G401 (cell line): ENCODE results near the gene PIP5K1B. TPM values are rescaled to one million over a fixed set of nuclear protein-coding genes. Genes with fewer than 3 reads are reported as not detected.

Experiments used
- DNase-seq: peaks from one replicate; pipeline ENCODE4 v3.0.0-alpha.2; 2015; ENCODE audit warnings: low spot score
- in situ Hi-C: cut with HindIII; loops from 2 replicates; pipeline ENCODE4 v1.10.0; 2016; ENCODE audit warnings: low sequenced_read_pairs, mixed read lengths
- total RNA-seq: library from RNA; depleted of rRNA; stranded (reverse); fragments of >200 nt; shearing (Covaris generic); gene quantifications from 2 replicates; pipeline ENCODE4 v1.2.3, GENCODE V29; 2014; rRNA removed

Gene PIP5K1B
- total RNA-seq, 1 experiment from 2014 or later: not detected

DNA sequence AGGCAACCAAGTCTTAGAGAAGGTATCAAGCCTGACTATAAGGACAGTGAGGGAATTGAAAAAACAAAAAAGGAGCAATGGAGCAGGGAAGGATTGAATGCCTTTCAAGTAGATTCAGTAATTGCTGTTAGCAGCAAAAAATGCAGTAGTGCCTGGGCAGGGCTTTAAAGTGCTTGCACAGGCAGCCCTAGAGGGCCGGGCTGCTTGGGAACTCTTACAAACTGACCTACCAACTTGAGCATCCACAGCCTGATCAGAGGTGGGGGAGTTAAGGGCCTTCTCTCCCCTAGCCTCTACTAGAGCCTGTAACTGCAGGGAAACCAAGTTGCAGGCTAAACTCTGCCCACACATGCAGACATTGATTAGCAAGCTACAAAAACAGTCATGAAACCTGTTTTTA, 349.9 kb downstream of the PIP5K1B start:
- in situ Hi-C loops: no loop called here
- DNase-seq: no peak

DNA sequence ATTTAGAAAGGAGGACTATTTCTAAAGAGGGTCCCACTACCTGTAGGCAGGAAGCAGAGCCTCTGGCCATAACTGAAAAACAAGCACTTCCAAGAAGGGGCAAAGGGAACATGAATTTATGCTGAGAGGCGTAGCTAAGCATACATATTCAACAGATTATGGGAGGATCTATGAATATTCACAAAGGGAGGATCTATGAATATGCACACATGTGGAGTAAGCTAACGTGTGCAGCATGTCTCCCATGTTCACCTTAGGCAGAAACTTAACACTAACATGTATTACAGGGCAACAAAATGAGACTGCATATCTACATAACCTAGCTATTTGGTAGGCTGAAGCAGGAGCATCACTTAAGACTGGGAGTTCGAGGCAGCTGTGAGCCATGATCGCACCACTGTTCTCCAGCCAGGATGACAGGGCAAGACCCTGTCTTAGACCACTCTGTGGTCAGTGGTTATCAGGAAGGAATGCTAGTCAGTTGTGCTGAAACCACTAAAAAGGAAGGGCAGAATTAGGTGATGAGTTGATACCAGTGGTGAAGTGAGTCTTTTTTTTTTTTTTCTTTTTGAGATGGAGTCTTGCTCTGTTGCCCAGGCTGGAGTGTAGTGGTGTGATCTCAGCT, 351.3 kb downstream of the PIP5K1B start:
- no peak for DNase-seq
- in situ Hi-C loops: no loop called here

DNA sequence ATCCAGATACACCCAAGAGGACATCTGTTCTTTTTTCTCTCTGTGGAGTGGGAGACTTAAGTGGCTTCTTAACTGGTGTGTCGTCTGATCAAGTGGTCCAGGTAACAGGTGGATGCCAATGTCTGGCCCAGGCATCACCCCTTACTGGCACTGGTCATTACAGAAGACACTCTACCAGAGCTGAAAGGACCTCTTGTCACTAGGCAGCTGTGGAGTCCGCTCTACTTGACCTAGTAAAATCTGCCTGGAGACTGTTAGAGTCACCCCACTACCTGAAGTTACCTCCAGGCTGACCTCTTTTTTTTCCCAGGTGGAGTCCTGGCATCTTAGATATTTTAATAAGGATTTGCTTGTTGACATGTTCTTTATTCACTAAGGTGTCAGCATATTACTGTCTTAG, 353.1 kb downstream of the PIP5K1B start:
- DNase-seq: no peak
- in situ Hi-C loops: no loop called here

Other genes with a start within 250 kb of the PIP5K1B start
- not detected in 2 replicates for gene TMEM252, start 164.4 kb upstream of the PIP5K1B start, total RNA-seq